GM23338 (cell line): Measurements from ENCODE around the gene USH2A. TPM values are rescaled to one million over a fixed set of nuclear protein-coding genes. Genes with fewer than 3 reads are reported as not detected.

ENCODE experiments used
- ATAC-seq: fragments of 200-7000 bp; cut with Tn5 transposase; 3 replicates; pipeline ENCODE4 v1.9.1; 2020
- DNase-seq: peaks from one replicate; pipeline ENCODE4 v3.0.0-alpha.2; 2015; ENCODE audit warnings: low spot score
- H2AFZ ChIP-seq: fragments of 200-600 bp; sonication (generic); 2 replicates; pipeline ENCODE4 v1.8.0; 2016; ENCODE audit warnings: antibody characterized with exemption, mild to moderate bottlenecking, moderate library complexity
- H3F3A ChIP-seq: fragments of 200-600 bp; sonication (generic); replicated peaks from 2 replicates; pipeline ENCODE4 v1.8.0; 2017; ENCODE audit warnings: antibody characterized with exemption, mixed run types, low read depth
- H3K27ac ChIP-seq: fragments of 200-600 bp; sonication (generic); 2 replicates; pipeline ENCODE4 v1.6.1; 2016; ENCODE audit warnings: low read depth
- H3K27me3 ChIP-seq: fragments of 200-600 bp; sonication (generic); 2 replicates; pipeline ENCODE4 v1.8.0; 2016; ENCODE audit warnings: mild to moderate bottlenecking, mixed run types, moderate library complexity; ENCODE audit not compliant: insufficient read depth
- H3K36me3 ChIP-seq: fragments of 200-600 bp; sonication (generic); 2 replicates; pipeline ENCODE4 v1.8.0; 2016; ENCODE audit warnings: mild to moderate bottlenecking; ENCODE audit not compliant: insufficient read depth
- H3K4me1 ChIP-seq: fragments of 200-600 bp; sonication (generic); 2 replicates; pipeline ENCODE4 v1.8.0; 2016; ENCODE audit warnings: mild to moderate bottlenecking, moderate library complexity; ENCODE audit not compliant: insufficient read depth
- H3K4me2 ChIP-seq: fragments of 200-600 bp; sonication (generic); 2 replicates; pipeline ENCODE4 v1.7.1; 2017; ENCODE audit warnings: mixed run types
- H3K4me3 ChIP-seq: fragments of 200-600 bp; sonication (generic); 2 replicates; pipeline ENCODE4 v1.6.1; 2016; ENCODE audit warnings: mixed run types
- H3K79me2 ChIP-seq: fragments of 200-600 bp; sonication (generic); replicated peaks from 2 replicates; pipeline ENCODE4 v1.8.0; 2017; ENCODE audit warnings: mild to moderate bottlenecking; ENCODE audit not compliant: insufficient read depth
- H3K9me2 ChIP-seq: fragments of 200-600 bp; sonication (generic); 2 replicates; pipeline ENCODE4 v1.8.0; 2017; ENCODE audit not compliant: insufficient read depth
- H4K20me1 ChIP-seq: fragments of 200-600 bp; sonication (generic); replicated peaks from 2 replicates; pipeline ENCODE4 v1.8.0; 2017; ENCODE audit warnings: mild to moderate bottlenecking; ENCODE audit not compliant: insufficient read depth
- H3K27ac Mint-ChIP-seq: 2 replicates; pipeline ENCODE4 v1.8.0; 2020; ENCODE audit warnings: inconsistent platforms, mild to moderate bottlenecking, moderate library complexity, mixed read lengths
- H3K27me3 Mint-ChIP-seq: 3 replicates; pipeline ENCODE4 v1.8.0; 2022; ENCODE audit warnings: low read depth, mild to moderate bottlenecking, moderate library complexity, mixed read lengths, inconsistent platforms; ENCODE audit not compliant: insufficient read depth, poor library complexity
- H3K36me3 Mint-ChIP-seq: 3 replicates; pipeline ENCODE4 v1.8.0; 2021; ENCODE audit warnings: low read depth, mild to moderate bottlenecking, inconsistent platforms, moderate library complexity, mixed read lengths
- H3K4me1 Mint-ChIP-seq: 3 replicates; pipeline ENCODE4 v1.8.0; 2020; ENCODE audit warnings: mild to moderate bottlenecking, inconsistent platforms, mixed read lengths
- H3K4me3 Mint-ChIP-seq: 3 replicates; pipeline ENCODE4 v1.8.0; 2021; ENCODE audit warnings: moderate library complexity, mild to moderate bottlenecking, inconsistent platforms, mixed read lengths
- H3K9me3 Mint-ChIP-seq: 3 replicates; pipeline ENCODE4 v1.8.0; 2020; ENCODE audit warnings: moderate library complexity, mild to moderate bottlenecking, inconsistent platforms, mixed read lengths
- CREB1 ChIP-seq: fragments of 250-450 bp; sonication (Bioruptor Pico); IDR thresholded peaks from 2 replicates; pipeline ENCODE4 v1.5.0; 2020; ENCODE audit warnings: low read depth, mild to moderate bottlenecking, moderate library complexity
- EZH2 ChIP-seq: fragments of 200-600 bp; sonication (generic); IDR thresholded peaks from one replicate; pipeline ENCODE4 v1.8.0; 2017; ENCODE audit warnings: antibody characterized with exemption, mild to moderate bottlenecking, low read depth; ENCODE audit not compliant: unreplicated experiment
- NANOG ChIP-seq: IDR thresholded peaks from 2 replicates; pipeline ENCODE4 v1.6.1; 2016; ENCODE audit warnings: antibody characterized with exemption, borderline replicate concordance
- POLR2AphosphoS5 ChIP-seq: IDR thresholded peaks from 2 replicates; pipeline ENCODE4 v1.6.1; 2016; ENCODE audit warnings: antibody characterized with exemption, low read depth
- STAT1 ChIP-seq: IDR thresholded peaks from one replicate; pipeline ENCODE4 v1.6.1; 2016; ENCODE audit warnings: antibody characterized with exemption; ENCODE audit not compliant: unreplicated experiment
- ZNF114 ChIP-seq: fragments of 250-450 bp; sonication (Bioruptor Pico); IDR thresholded peaks from 2 replicates; pipeline ENCODE4 v1.5.0; 2020; ENCODE audit warnings: mild to moderate bottlenecking, moderate library complexity
- ZNF331 ChIP-seq: fragments of 250-450 bp; sonication (Bioruptor Pico); IDR thresholded peaks from 2 replicates; pipeline ENCODE4 v1.5.0; 2020; ENCODE audit warnings: low read depth, mild to moderate bottlenecking, moderate library complexity
- polyA plus RNA-seq: library from polyadenylated mRNA; unstranded; fragments of >200 nt; fragmentation: Nextera tagmentation; extraction: Ambion mirVana; gene quantifications from 2 replicates; pipeline ENCODE4 v1.2.1, GENCODE V29; 2016
- total RNA-seq: library from RNA; depleted of rRNA; stranded (reverse); fragments of >200 nt; shearing (Covaris generic); gene quantifications from 2 replicates; pipeline ENCODE4 v1.2.3, GENCODE V29; 2014
- TF ChIP-seq, protein P1 (sequence below): fragments of 250-450 bp; sonication (Bioruptor Pico); IDR thresholded peaks from 2 replicates; pipeline ENCODE4 v1.5.0; 2020; ENCODE audit warnings: mild to moderate bottlenecking, moderate library complexity
- TF ChIP-seq, protein P2 (sequence below): IDR thresholded peaks from 2 replicates; pipeline ENCODE4 v1.6.1; 2016; ENCODE audit warnings: antibody characterized with exemption
- TF ChIP-seq, protein P3 (sequence below), 2 experiments: fragments of 200-600 bp in 1 of 2; sonication (generic) in 1 of 2; conservative IDR thresholded peaks; 2 replicates each; pipeline versions ENCODE4 v1.5.1 to v1.6.1; 2016 to 2017; ENCODE audit warnings: antibody characterized with exemption in 2 of 2, low read depth in 2 of 2, mild to moderate bottlenecking in 2 of 2, moderate library complexity in 1 of 2

The USH2A gene
- total and polyA plus RNA-seq, 2 experiments from 2014 or later: 0.03 TPM

DNA sequence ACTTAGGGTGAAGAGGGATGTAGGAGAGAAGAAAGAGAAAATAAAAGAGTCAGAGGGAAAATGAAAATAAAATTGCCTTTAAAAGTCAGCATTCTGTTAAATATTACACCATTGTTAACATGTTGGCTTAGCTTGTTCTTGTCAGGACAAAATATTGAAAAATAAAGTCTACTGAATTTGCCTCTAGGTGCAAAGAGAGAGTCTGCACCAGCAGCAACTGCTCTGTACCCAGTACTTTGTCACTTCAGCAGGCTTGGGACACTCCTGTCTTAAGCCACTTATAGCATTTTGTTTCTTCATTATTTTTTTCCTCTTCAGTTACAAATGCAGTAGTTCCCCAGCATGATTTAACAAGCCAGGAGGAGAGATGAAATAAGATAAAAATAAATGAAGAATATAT lies 11.0 kb upstream of the USH2A start (continued):
- TF ChIP-seq, protein P1, sequence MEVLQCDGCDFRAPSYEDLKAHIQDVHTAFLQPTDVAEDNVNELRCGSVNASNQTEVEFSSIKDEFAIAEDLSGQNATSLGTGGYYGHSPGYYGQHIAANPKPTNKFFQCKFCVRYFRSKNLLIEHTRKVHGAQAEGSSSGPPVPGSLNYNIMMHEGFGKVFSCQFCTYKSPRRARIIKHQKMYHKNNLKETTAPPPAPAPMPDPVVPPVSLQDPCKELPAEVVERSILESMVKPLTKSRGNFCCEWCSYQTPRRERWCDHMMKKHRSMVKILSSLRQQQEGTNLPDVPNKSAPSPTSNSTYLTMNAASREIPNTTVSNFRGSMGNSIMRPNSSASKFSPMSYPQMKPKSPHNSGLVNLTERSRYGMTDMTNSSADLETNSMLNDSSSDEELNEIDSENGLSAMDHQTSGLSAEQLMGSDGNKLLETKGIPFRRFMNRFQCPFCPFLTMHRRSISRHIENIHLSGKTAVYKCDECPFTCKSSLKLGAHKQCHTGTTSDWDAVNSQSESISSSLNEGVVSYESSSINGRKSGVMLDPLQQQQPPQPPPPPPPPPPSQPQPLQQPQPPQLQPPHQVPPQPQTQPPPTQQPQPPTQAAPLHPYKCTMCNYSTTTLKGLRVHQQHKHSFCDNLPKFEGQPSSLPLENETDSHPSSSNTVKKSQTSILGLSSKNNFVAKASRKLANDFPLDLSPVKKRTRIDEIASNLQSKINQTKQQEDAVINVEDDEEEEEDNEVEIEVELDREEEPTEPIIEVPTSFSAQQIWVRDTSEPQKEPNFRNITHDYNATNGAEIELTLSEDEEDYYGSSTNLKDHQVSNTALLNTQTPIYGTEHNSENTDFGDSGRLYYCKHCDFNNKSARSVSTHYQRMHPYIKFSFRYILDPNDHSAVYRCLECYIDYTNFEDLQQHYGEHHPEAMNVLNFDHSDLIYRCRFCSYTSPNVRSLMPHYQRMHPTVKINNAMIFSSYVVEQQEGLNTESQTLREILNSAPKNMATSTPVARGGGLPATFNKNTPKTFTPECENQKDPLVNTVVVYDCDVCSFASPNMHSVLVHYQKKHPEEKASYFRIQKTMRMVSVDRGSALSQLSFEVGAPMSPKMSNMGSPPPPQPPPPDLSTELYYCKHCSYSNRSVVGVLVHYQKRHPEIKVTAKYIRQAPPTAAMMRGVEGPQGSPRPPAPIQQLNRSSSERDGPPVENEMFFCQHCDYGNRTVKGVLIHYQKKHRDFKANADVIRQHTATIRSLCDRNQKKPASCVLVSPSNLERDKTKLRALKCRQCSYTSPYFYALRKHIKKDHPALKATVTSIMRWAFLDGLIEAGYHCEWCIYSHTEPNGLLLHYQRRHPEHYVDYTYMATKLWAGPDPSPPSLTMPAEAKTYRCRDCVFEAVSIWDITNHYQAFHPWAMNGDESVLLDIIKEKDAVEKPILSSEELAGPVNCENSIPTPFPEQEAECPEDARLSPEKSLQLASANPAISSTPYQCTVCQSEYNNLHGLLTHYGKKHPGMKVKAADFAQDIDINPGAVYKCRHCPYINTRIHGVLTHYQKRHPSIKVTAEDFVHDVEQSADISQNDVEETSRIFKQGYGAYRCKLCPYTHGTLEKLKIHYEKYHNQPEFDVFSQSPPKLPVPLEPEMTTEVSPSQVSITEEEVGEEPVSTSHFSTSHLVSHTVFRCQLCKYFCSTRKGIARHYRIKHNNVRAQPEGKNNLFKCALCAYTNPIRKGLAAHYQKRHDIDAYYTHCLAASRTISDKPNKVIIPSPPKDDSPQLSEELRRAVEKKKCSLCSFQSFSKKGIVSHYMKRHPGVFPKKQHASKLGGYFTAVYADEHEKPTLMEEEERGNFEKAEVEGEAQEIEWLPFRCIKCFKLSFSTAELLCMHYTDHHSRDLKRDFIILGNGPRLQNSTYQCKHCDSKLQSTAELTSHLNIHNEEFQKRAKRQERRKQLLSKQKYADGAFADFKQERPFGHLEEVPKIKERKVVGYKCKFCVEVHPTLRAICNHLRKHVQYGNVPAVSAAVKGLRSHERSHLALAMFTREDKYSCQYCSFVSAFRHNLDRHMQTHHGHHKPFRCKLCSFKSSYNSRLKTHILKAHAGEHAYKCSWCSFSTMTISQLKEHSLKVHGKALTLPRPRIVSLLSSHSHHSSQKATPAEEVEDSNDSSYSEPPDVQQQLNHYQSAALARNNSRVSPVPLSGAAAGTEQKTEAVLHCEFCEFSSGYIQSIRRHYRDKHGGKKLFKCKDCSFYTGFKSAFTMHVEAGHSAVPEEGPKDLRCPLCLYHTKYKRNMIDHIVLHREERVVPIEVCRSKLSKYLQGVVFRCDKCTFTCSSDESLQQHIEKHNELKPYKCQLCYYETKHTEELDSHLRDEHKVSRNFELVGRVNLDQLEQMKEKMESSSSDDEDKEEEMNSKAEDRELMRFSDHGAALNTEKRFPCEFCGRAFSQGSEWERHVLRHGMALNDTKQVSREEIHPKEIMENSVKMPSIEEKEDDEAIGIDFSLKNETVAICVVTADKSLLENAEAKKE (CRISPR knock-in tag): no peak
- TF ChIP-seq NANOG (no peak), STAT1 (no peak), CREB1 (no peak), POLR2AphosphoS5 (no peak)
- TF ChIP-seq, protein P2, sequence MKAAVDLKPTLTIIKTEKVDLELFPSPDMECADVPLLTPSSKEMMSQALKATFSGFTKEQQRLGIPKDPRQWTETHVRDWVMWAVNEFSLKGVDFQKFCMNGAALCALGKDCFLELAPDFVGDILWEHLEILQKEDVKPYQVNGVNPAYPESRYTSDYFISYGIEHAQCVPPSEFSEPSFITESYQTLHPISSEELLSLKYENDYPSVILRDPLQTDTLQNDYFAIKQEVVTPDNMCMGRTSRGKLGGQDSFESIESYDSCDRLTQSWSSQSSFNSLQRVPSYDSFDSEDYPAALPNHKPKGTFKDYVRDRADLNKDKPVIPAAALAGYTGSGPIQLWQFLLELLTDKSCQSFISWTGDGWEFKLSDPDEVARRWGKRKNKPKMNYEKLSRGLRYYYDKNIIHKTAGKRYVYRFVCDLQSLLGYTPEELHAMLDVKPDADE: no peak
- TF ChIP-seq, protein P3, sequence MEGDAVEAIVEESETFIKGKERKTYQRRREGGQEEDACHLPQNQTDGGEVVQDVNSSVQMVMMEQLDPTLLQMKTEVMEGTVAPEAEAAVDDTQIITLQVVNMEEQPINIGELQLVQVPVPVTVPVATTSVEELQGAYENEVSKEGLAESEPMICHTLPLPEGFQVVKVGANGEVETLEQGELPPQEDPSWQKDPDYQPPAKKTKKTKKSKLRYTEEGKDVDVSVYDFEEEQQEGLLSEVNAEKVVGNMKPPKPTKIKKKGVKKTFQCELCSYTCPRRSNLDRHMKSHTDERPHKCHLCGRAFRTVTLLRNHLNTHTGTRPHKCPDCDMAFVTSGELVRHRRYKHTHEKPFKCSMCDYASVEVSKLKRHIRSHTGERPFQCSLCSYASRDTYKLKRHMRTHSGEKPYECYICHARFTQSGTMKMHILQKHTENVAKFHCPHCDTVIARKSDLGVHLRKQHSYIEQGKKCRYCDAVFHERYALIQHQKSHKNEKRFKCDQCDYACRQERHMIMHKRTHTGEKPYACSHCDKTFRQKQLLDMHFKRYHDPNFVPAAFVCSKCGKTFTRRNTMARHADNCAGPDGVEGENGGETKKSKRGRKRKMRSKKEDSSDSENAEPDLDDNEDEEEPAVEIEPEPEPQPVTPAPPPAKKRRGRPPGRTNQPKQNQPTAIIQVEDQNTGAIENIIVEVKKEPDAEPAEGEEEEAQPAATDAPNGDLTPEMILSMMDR (conservative IDR thresholded peaks at IDR 0.05; ENCODE audit: low read depth in 2 of 2): no peak

DNA sequence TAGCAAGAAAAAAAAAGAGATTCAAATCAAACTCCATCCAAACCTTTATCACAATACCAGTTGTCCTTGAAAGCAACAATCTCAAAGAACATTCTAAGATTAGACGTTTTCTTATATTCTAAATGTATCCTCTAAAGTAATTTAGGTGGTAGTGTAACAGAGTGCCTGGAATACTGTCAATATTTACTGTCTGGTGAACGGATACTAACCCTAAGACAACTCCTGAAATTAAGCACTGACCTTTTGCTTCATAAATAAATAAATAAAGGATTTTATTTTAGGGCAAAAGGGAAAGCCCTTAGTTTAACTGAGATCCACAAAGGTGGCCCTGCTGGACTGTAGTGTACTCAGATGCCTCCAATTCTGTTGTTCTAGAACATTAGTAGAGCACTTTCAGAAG lies 9.9 kb upstream of the USH2A start:
- H3K36me3 Mint-ChIP-seq: no peaks in the 10 kb centered on the region
- H3K4me1 Mint-ChIP-seq: no peaks in the 10 kb centered on the region
- no peaks in the 10 kb centered on the region for H3K9me2 ChIP-seq
- H3K27ac Mint-ChIP-seq: no peak overlapping the region
- no peaks in the 10 kb centered on the region for H3K9me3 Mint-ChIP-seq
- no peaks in the 10 kb centered on the region for H3F3A ChIP-seq
- H3K4me1 ChIP-seq: no peaks in the 10 kb centered on the region
- no peak overlapping the region for H3K4me2 ChIP-seq
- H3K27me3 ChIP-seq: no peaks in the 10 kb centered on the region
- ATAC-seq: no peak
- peaks cover 3% of the 10 kb centered on the region for H3K27me3 Mint-ChIP-seq
- no peak overlapping the region for H3K27ac ChIP-seq
- no peaks in the 10 kb centered on the region for H3K79me2 ChIP-seq
- H3K4me3 ChIP-seq: no peak overlapping the region
- H4K20me1 ChIP-seq: no peaks in the 10 kb centered on the region
- H2AFZ ChIP-seq: no peak overlapping the region
- no peak for DNase-seq
- no peaks in the 10 kb centered on the region for H3K36me3 ChIP-seq
- no peak overlapping the region for H3K4me3 Mint-ChIP-seq
- TF ChIP-seq ZNF114 (CRISPR knock-in tag) (no peak), NANOG (no peak), EZH2 (no peak), POLR2AphosphoS5 (no peak), ZNF331 (CRISPR knock-in tag) (no peak), CREB1 (no peak), STAT1 (no peak)
- TF ChIP-seq, protein P3 (conservative IDR thresholded peaks at IDR 0.05; ENCODE audit: low read depth in 2 of 2): no peak
- TF ChIP-seq, protein P2: no peak
